Esophagus muscularis mucosa (tissue), 4 donors: ENCODE data around the gene LRRC71.

Experiments used
- CTCF ChIP-seq, 3 experiments: fragments of 200-600 bp in 2 of 3; fragments of 450-650 bp in 1 of 3; sonication (generic) in 2 of 3; IDR thresholded peaks; one replicate each; pipeline ENCODE4 v1.5.1; 2017 to 2019; ENCODE audit warnings: antibody characterized with exemption in 3 of 3, mild to moderate bottlenecking in 2 of 3, moderate library complexity in 1 of 3
- EP300 ChIP-seq: sonication (generic); formaldehyde crosslinking; IDR thresholded peaks from one replicate; pipeline ENCODE4 v1.6.1; 2017; ENCODE audit warnings: antibody characterized with exemption
- POLR2A ChIP-seq: fragments of 450-650 bp; IDR thresholded peaks from one replicate; pipeline ENCODE4 v1.6.1; 2017; ENCODE audit warnings: antibody characterized with exemption, moderate library complexity, mild to moderate bottlenecking, low read depth
- POLR2AphosphoS5 ChIP-seq, 2 donors: sonication (generic); formaldehyde crosslinking; IDR thresholded peaks; one replicate each; pipeline ENCODE4 v1.6.1; 2017; ENCODE audit warnings: antibody characterized with exemption in 2 of 2

GRCh38 chr1:156901966-156902915 is 18.2 kb upstream of the LRRC71 start:
- TF ChIP-seq CTCF (IDR thresholded peaks at IDR 0.05) (no peak), EP300 (no peak), POLR2A (no peak), POLR2AphosphoS5 (IDR thresholded peaks at IDR 0.05) (no peak)
